Stomach (tissue), 9 donors: ENCODE results near the gene FAM240A. TPM values are rescaled to one million over a fixed set of nuclear protein-coding genes. Genes with fewer than 3 reads are reported as not detected.

Source experiments
- DNase-seq, 2 donors: peaks; one replicate each; pipeline versions ENCODE4 v3.0.0 to v3.0.0-alpha.2; 2013 to 2019
- H3K27ac ChIP-seq, 5 donors: fragments of 200-600 bp in 4 of 5; sonication (generic) in 4 of 5; one replicate each; pipeline ENCODE4 v1.5.1; 2013 to 2019; ENCODE audit warnings: mild to moderate bottlenecking in 1 of 5, moderate library complexity in 1 of 5
- H3K27me3 ChIP-seq, 3 donors: fragments of 200-600 bp; sonication (generic); one replicate each; pipeline ENCODE4 v1.5.1; 2017 to 2019; ENCODE audit warnings: mixed run types in 1 of 3
- H3K36me3 ChIP-seq, 4 donors: fragments of 200-600 bp; sonication (generic); 1 replicate in 3 of 4; 2 replicates in 1 of 4; pipeline ENCODE4 v1.5.1; 2016 to 2019
- H3K4me1 ChIP-seq, 4 donors: fragments of 200-600 bp; sonication (generic); one replicate each; pipeline ENCODE4 v1.5.1; 2016 to 2019
- H3K4me3 ChIP-seq, 4 donors: fragments of 200-600 bp; sonication (generic) in 3 of 4; one replicate each; pipeline ENCODE4 v1.5.1; 2016 to 2019; ENCODE audit warnings: mild to moderate bottlenecking in 1 of 4
- H3K9me3 ChIP-seq, 4 donors: fragments of 200-600 bp; sonication (generic); one replicate each; pipeline ENCODE4 v1.5.1; 2016 to 2019
- CTCF ChIP-seq, 7 experiments: fragments of 450-650 bp in 4 of 7; fragments of 200-600 bp in 3 of 7; sonication (generic) in 3 of 7; IDR thresholded peaks; one replicate each; pipeline ENCODE4 v1.5.1; 2016 to 2019; ENCODE audit warnings: antibody characterized with exemption in 7 of 7, control low read depth in 2 of 7, mild to moderate bottlenecking in 1 of 7
- EP300 ChIP-seq: sonication (generic); formaldehyde crosslinking; IDR thresholded peaks from one replicate; pipeline ENCODE4 v1.6.1; 2017; ENCODE audit warnings: antibody characterized with exemption
- POLR2A ChIP-seq, 4 donors: fragments of 450-650 bp; IDR thresholded peaks; one replicate each; pipeline ENCODE4 v1.6.1; 2016; ENCODE audit warnings: antibody characterized with exemption in 4 of 4, control low read depth in 2 of 4, mild to moderate bottlenecking in 1 of 4, moderate library complexity in 1 of 4
- POLR2AphosphoS5 ChIP-seq, 3 donors: sonication (generic); formaldehyde crosslinking; IDR thresholded peaks; one replicate each; pipeline ENCODE4 v1.6.1; 2016; ENCODE audit warnings: antibody characterized with exemption in 3 of 3
- WGBS, 5 donors: extraction: QIAGEN DNeasy Blood & Tissue Kit in 3 of 5; methylation state at CpG; one replicate each; pipeline versions ENCODE4 v1.1.5 to v1.1.7; 2013 to 2018; 5-methylcytosine and 5-hydroxymethylcytosine counted together
- intact Hi-C: fragments of 100-400 bp; cut with DNase I; formaldehyde crosslinking; loops from one replicate; pipeline ENCODE4 v1.15.1; 2023; ENCODE audit warnings: low total_unique reads
- polyA plus RNA-seq, 3 donors: library from polyadenylated mRNA; stranded (reverse); fragments of 200-250 nt; gene quantifications; one replicate each; pipeline ENCODE4 v1.2.3, GENCODE V29; 2013
- total RNA-seq, 5 donors: library from RNA; depleted of rRNA; stranded (reverse); fragments of >200 nt; gene quantifications; one replicate each; pipeline versions ENCODE4 v1.1.0 to v1.2.3, GENCODE V29; 2014 to 2016
- donor health status: healthy with polysubstance abuse.
- donor health status: Bipolar disorder and iron deficiency.
- donor health status: healthy.

Gene FAM240A
- total and polyA plus RNA-seq, 8 donors = not detected

GRCh38 chr3:46662771-46663551 is 50.6 kb downstream of the FAM240A start:
- WGBS, 5 donors = 52 to 70% (median 62%) methylated on average over 17 of the region's 17 CpGs
- Histone ChIP-seq H3K4me3 (no peak overlapping the region), H3K27ac (no peak overlapping the region), H3K4me1 (peaks cover 5 to 35% (median 20%) of the 10 kb centered on the region in 4 donors), H3K9me3 (no peaks in the 10 kb centered on the region), H3K27me3 (no peaks in the 10 kb centered on the region), H3K36me3 (no peaks in the 10 kb centered on the region)
- intact Hi-C loops = no loop called here
- TF ChIP-seq POLR2A (IDR thresholded peaks at IDR 0.05) = no peak
- TF ChIP-seq EP300 = no peak
- TF ChIP-seq POLR2AphosphoS5 (IDR thresholded peaks at IDR 0.05) = no peak
- no peak for TF ChIP-seq CTCF (IDR thresholded peaks at IDR 0.05)
- DNase-seq = peak; percentile 28 to 80

DNA sequence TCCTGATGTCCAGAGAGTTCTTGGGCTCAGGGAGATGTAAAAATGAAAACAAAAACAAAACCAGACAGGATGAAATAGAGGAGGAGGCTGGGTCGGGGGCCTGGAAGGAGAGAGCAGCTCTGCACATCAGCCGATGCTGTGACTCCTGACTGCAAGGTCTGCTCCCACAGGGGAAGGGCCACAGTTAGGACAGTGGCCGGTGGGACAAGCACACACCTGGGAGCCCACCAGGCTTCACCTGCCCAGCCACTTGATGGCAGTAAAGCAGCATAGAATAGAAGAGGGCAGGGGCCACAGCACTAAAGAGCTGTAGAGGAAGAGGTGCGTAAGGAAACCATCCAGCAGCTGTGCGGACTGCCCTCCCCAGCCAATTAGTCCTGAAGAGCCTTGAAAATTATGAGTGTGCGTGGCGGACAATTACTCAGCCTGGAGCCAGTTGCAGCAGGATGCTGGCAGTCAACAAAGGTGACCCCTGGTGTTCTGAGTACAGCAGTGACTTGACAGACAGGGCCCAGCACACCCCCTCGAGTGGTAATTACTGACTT is 51.3 kb downstream of the FAM240A start:
- Histone ChIP-seq H3K9me3 (no peaks in the 10 kb centered on the region), H3K4me1 (peaks cover 5 to 35% (median 20%) of the 10 kb centered on the region in 4 donors), H3K36me3 (no peaks in the 10 kb centered on the region), H3K27ac (no peak overlapping the region), H3K4me3 (no peak overlapping the region), H3K27me3 (no peaks in the 10 kb centered on the region)
- intact Hi-C loops = no loop called here
- no peak for TF ChIP-seq CTCF (IDR thresholded peaks at IDR 0.05)
- no peak for TF ChIP-seq EP300
- no peak for TF ChIP-seq POLR2AphosphoS5 (IDR thresholded peaks at IDR 0.05)
- no peak for TF ChIP-seq POLR2A (IDR thresholded peaks at IDR 0.05)
- DNase-seq = peak; percentile 23 to 60
- WGBS, 5 donors = 65 to 72% (median 70%) methylated on average over 8 of the region's 8 CpGs

DNA sequence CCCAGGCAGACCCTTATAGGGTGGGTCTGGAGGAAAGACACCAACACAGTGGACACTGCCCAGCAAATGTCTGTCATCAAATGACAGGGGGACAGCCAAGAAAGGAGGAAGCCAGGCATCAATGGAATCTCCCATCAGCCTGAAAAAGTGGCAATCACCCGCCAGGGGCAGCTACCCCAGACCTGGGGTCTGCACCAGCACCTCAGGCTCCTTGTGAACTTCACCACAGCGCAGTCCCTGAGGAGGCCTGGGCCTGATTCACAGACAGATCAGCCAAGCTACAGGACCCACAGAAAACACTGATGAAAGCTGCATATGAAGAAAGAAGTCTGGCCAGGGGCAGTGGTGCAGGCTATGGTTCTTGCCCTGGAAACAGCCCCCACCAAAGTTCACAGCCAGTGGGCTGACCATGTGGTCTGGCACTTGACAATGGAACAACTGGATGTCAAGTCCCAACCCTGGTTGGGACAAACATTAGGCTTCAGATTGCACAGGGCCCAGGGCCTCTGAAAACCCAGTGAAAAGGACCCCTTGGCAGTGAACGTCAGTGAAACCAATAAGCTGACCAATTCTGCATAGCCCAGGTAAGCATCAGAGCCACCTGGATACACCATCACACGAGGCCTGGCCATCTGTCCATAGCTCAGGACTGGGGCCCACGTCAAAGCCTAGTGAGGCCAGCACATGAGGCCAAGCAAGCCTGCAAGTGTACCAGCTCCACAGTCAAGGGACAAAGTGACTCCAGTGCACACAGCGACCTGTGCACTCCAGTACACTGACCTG is 52.1 kb downstream of the FAM240A start:
- intact Hi-C loops = no loop called here
- H3K27ac ChIP-seq = no peak overlapping the region
- no peaks in the 10 kb centered on the region for H3K36me3 ChIP-seq
- peak; percentile 1 to 20 for DNase-seq
- H3K27me3 ChIP-seq = no peaks in the 10 kb centered on the region
- peaks cover 5 to 35% (median 20%) of the 10 kb centered on the region in 4 donors for H3K4me1 ChIP-seq
- no peak for TF ChIP-seq EP300
- no peak for TF ChIP-seq CTCF (IDR thresholded peaks at IDR 0.05)
- no peak for TF ChIP-seq POLR2AphosphoS5 (IDR thresholded peaks at IDR 0.05)
- TF ChIP-seq POLR2A (IDR thresholded peaks at IDR 0.05) = no peak
- 80 to 93% (median 86%) methylated on average over 4 to 6 of the region's 6 CpGs for WGBS, 5 donors
- no peaks in the 10 kb centered on the region for H3K9me3 ChIP-seq
- H3K4me3 ChIP-seq = no peak overlapping the region

DNA sequence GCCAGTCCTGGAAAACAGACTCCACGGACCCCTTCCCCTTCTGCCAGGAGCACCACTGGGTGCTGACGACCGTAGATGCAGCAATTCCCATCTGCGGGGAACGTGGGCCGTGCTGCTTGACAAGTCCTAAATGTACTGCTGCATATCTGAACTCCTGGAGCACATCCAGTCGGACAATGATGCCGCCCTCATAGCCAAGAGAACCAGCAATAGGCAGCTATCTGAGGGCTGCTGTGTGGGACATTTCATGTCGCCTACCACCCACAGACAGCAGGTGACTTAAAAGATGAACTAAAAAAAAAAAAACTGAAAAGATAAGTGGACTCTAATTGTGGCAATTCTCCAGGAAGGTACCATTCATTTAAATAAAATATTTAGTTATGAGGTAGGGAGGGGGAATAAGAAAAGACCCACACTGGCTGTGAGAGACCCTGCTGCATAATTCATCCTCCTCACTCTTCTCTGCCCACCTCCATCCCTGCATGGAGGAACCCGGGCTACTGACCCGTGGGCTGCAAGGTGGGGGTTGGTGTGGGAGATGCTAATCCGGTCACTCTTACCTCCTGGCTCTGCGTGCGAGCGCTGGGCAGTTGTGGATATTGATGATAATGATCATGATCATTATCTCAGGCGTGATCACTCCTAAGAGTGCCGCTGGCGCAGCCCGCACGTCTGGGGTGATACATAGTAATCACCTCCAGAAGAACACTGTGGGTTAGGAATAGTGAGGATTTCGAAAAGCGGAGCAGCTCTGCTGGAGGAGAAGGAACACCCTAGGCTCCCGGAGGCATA is 52.8 kb downstream of the FAM240A start:
- Histone ChIP-seq H3K27me3 (no peaks in the 10 kb centered on the region), H3K4me1 (peaks cover 5 to 35% (median 20%) of the 10 kb centered on the region in 4 donors), H3K9me3 (no peaks in the 10 kb centered on the region), H3K27ac (no peak overlapping the region), H3K36me3 (no peaks in the 10 kb centered on the region), H3K4me3 (no peak overlapping the region)
- intact Hi-C loops = no loop called here
- no peak for TF ChIP-seq CTCF (IDR thresholded peaks at IDR 0.05)
- no peak for TF ChIP-seq EP300
- TF ChIP-seq POLR2AphosphoS5 (IDR thresholded peaks at IDR 0.05) = no peak
- no peak for TF ChIP-seq POLR2A (IDR thresholded peaks at IDR 0.05)
- 72 to 87% (median 81%) methylated on average over 21 to 23 of the region's 23 CpGs for WGBS, 5 donors
- DNase-seq = peak; percentile 2 to 21
